DLD1 (cell line): Measurements from ENCODE around the gene NUP43.
"Not testable (repeated sequence)": the region's sequence is repeated elsewhere in the genome, so short reads cannot be mapped to it uniquely, and the experiment has no call there.

Experiments used
- in situ Hi-C: cut with HindIII; loops from 2 replicates; pipeline ENCODE4 v1.10.0; 2017; ENCODE audit warnings: low sequenced_read_pairs

The NUP43 gene

DNA sequence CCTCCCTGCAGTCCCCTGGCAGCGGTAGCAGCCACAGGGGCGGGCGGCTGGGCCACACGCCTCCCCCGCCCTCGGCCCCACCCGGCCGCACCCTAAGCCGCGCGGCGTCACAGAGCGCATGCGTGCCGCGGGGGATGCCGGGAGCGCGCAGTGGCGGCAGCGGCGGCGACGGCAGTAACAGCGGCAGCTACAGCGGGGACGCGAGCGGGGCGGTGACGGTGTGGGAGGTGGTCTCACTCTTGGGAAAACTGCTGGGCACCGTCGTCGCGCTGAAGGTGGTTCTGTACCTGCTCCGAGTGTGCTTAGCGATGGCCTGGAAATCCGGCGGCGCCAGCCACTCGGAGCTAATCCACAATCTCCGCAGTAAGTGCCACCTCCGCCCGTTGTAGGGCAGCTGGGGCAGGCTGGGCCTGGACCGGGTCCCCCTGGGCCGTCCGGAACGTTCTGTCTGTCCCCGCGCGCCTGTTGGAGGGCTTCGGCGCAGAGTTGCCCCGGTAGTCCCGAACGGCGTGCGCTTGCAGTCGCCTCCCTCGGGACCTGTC lies 3.3 kb upstream of the NUP43 start, which contains the start of gene PCMT1:
PCMT1 (plus strand) TSS at position 148 of the 542 bp plus-strand sequence; CDS start at position 309, 161 bp downstream.
- in situ Hi-C loops = no loop called here

- in situ Hi-C loops = not testable (repeated sequence)
Observed at GRCh38 chr6:149749082-149749593, 2.8 kb upstream of the NUP43 start.

DNA sequence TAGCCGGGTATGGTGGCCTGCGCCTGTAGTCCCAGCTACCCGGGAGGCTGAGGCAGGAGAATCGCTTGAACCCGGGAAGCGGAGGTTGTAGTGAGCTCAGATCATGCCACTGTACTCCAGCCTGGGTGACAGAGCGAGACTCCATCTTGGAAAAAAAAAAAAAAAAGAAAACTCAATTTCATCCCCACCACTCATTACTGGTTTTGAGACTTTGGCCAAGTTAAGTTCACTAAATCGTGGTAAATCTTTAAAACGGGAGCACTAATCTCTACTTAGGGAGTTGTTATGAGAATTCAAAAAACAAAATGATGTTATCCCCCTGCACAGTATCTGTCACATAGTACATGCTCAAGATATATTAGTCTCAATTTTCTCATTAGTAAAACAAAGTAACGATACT lies 1.1 kb downstream of the NUP43 start:
- in situ Hi-C loops = not testable (repeated sequence)

DNA sequence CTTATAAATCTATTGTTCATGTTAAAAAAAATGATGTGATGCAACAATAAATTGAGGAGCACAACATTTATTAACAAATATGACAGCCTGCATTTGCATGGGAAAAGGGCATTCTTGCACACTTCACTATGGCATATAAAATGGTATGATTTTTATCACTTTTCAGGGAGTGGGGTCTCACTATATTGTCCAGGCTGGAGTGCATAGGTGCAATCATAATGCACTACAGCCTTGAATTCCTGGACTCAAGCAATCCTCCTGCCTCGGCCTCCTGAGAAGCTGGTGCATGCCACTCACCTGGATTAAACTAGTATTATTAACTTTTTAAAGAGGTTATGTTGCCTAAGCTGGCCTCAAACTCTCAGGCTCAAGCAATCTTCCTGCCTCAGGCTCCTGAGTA lies 11.4 kb downstream of the NUP43 start:
- in situ Hi-C loops = no loop called here

- in situ Hi-C loops = no loop called here
Observed at GRCh38 chr6:149733089-149733720, 13.1 kb downstream of the NUP43 start.

GRCh38 chr6:149729824-149730223 lies 16.5 kb downstream of the NUP43 start:
- in situ Hi-C loops = no loop called here

DNA sequence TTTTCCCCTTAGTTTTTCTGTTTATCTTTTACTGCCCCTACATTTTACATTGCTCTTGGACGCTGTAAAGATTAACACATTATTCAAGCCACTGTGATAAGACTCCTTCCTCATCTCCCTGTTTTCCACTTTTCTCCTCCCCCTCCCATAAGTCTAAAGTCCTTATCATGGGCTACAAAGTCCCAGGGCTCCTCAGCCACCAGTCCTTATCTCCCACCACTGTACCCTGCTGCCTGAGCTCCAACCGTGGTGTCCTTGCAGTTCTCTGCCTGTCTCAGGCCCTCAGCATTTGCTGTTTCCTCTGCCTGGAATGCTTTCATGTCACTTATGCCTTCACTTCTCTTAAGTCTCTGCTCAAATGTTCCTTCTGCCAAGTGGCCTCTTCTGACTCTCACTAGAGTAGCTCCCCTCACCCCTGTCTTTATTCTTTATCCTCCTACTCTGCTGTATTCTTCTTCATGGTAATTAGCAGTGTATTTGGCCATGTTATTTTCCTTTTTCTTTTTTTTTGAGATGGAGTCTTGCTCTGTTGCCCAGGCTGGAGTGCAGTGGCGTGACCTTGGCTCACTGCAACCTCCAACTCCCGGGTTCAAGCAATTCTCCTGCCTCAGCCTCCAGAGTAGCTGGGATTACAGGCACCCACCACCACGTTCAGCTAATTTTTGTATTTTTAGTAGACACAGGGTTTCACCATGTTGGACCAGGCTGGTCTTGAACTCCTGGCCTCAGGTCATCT lies 17.7 kb downstream of the NUP43 start:
- in situ Hi-C loops = no loop called here

DNA sequence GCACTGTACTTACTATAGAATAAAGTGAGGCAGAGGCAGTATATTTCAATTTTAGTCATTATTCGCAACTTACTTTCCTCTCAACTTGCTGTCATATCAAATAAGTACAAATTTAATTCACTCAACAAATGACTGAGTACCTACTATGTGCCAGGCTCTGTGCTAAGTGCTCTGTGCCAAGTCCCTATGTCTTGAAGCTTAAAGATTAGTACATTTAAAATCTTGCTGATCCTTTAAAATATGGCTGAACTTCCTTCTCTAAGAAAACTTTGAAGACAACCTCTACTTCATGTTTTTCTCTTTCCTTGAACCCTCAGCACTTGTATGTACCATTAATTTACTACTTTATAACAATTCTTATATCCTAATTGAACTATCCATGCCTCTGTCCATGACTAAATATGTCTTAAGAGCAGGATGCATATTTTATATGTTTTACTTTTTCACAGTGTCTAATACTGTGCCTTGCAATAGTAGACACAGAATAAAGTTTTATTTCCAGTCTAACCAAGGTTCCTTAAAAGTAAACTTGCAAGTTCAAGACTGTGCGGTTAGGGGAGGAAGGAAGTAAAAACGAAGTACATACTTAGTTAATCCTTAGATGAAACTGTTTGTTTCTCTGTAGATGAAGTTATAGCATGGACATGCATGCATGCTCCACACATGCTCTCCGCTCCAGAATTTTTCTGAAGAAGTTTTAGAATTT lies 18.4 kb downstream of the NUP43 start:
- in situ Hi-C loops = no loop called here

DNA sequence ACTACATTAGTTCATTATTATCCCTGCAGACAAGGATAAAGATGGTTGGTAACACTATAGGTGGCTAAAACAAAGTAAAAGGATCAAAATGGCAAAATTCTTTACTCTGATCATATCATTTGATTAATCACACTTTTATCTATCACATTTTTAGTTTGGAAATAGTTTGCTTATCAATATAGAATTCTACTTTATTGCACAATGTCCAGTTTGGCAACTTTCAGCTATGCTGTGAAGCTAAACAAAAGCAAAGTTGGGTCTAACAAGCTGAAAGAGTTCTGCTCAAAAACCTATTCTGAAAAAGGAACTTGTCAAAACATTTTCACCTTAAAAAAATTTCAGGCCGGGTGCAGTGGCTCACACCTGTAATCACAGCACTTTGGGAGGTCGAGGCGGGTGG lies 20.5 kb downstream of the NUP43 start:
- in situ Hi-C loops = no loop called here

GRCh38 chr6:149723771-149724417 lies 22.4 kb downstream of the NUP43 start:
- in situ Hi-C loops = no loop called here

GRCh38 chr6:149723262-149723661 lies 23.1 kb downstream of the NUP43 start:
- in situ Hi-C loops = no loop called here

DNA sequence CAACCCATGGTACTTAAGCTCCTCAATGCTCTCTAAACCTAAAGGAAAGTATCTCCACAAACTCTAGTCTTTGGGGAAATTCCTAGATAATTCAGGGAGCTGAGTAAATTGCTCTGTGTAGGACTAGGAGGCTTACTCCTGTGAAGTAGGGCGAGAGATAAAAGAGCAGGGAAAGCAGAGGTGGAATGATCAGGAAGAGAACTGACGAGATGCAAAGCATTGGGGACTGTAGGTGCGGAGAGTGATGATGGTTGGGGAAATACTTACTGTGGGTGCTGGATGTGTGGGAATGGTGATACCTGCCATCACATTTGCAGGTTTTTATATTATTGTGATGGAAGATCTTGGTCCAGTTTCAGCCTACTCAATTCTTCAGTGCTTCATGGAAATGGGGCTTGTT lies 26.8 kb downstream of the NUP43 start:
- in situ Hi-C loops = no loop called here

DNA sequence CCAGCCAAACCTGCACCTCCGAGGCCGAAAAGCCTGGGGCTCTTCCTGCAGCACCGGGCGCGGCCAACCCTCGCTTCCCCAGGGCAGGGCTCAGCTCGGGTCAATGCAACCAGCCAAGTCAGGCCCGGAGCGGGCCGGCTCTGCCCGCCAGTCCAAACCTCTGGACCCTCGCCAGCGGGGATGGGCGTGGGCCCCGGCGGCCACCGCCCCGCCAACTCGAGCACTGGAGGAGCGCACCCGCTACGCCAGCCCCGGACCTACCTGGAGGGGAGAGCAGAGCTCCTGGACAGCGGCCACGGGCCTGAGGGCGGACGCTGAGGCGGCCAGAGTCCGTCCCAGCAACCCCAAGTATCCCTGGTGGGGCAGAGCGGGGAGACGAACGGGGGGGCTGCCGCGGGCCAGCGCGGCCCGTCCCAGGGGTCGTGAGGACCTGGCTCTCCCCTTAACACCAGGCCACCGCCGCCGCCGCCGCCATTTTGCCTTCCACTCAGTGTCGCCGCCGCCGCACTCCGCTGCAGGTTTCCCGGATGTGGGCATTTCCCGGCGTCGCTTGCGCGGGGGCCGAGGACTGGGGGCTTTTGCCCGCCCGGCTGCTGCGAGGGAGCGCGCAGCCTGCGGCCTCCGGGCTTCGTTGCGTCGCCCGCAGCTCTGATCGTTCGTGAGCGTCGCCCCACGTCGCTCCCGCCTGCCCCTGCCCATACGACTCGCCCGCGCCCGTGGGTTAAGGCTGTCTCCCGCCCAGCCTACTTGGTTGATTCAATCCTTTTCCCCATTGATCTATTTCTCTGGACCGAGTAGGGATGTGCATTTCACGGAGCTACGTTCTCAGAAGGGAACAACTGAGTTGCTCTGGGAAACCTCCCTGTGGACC lies 28.5 kb downstream of the NUP43 start, which contains the start of gene LATS1:
LATS1 (minus strand) TSS at position 514 of the 871 bp plus-strand sequence. CDS start 15,975 bp downstream, outside the sequence.
- in situ Hi-C loops = no loop called here

- in situ Hi-C loops = no loop called here
Observed at GRCh38 chr6:149717255-149717587, 29.1 kb downstream of the NUP43 start.

DNA sequence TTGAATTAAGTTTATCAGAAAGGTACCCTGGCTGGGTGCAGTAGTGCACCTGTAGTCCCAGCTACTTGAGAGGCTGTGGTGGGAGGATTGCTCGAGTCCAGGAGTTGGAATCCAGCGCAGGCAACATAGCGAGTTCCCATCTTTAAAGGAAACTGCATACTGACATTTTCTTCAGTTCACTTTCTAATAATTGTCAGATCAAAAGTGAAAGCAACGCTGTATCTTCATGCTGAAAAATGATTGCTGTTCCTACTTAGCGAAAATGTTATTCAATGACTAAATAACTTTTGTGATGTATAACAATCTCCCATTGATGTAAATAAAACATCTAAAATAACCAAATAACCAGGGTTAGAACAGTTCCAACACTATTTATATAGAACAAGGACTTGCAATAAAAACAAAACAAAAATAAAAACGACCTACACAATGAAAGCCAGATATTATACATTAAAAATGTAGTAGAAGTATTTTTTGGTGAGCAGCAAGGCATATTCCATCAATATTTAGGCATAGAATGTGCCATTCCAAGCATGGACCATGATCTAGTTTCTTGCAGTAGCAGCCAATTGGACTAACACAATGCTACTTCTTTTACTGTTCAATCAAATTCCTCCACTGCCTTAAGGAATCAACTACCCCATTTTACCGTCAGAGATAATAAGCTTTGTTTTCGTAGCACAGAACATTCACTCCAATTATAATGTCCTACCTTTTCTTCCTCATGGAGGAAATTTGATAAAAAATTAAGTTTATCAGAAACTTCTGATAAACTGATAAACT lies 30.0 kb downstream of the NUP43 start:
- in situ Hi-C loops = no loop called here

GRCh38 chr6:149714442-149714841 lies 31.9 kb downstream of the NUP43 start:
- in situ Hi-C loops = no loop called here

GRCh38 chr6:149711711-149712110 lies 34.6 kb downstream of the NUP43 start:
- in situ Hi-C loops = no loop called here

DNA sequence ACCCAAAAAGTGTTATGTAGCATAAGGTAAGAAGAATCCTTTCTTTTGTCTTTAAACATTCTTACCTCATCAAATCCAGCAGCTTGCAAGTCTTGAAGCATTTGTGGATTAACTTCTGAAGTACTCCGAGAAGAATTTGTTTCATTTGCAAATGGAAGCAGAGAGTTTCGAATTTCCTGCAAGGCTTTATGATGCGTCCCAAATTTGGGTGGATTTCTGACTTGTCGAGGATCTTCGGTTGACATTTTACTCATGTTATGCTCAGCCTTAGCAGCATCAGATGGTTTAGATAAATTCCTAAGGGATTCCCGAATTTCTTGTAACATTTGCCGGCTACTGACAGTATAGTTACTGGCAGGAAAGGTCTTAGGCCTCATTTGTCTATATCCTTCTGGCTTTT lies 44.6 kb downstream of the NUP43 start:
- in situ Hi-C loops = no loop called here

- in situ Hi-C loops = no loop called here
Observed at GRCh38 chr6:149699150-149699549, 47.2 kb downstream of the NUP43 start.
